Measurements from ENCODE around the gene MAP3K14. TPM values are rescaled to one million over a fixed set of nuclear protein-coding genes. Genes with fewer than 3 reads are reported as not detected.

MAP3K14 gene
- total and polyA plus RNA-seq, 2 of the 4 experiments (the other 2 are of a cell fraction) = 4.1 to 21.7 TPM

GRCh38 chr17:45226576-45226975 is 90.2 kb downstream of the MAP3K14 start:
- H3K9me1 ChIP-seq (ENCODE audit: insufficient read depth, low read length) = peaks cover 24% of the 10 kb centered on the region
- H4K8ac ChIP-seq (ENCODE audit: low read depth in 2 of 2, low read length in 2 of 2) = no peak overlapping the region; a peak in 2 of 4 replicates
- WGBS, 2 experiments (ENCODE audit: extremely low coverage in 2 of 2, insufficient read length in 1 of 2) = no CpG with 5 or more reads among the region's 3 CpGs
- peak overlapping the region; percentile 66; the same call in 2 of the 3 replicates for H2BK15ac ChIP-seq (ENCODE audit: low read depth, low read length)
- H2BK120ac ChIP-seq (ENCODE audit: low read depth, low read length) = peak overlapping the region; percentile 19; the same call in 1 of the 2 replicates
- H3K4ac ChIP-seq (ENCODE audit: low read depth, low read length) = no peak overlapping the region
- peak overlapping the region; percentile 3 for H2AFZ ChIP-seq (replicated peaks; ENCODE audit: low read length, poor library complexity)
- H4K5ac ChIP-seq (ENCODE audit: low read depth, low read length) = no peak overlapping the region
- H2AK5ac ChIP-seq (ENCODE audit: low read depth, low read length) = no peak overlapping the region; the same call in 1 of the 2 replicates
- ATAC-seq (ENCODE audit: low read depth) (no peak), DNase-seq (no peak)
- no peak overlapping the region for H2AK9ac ChIP-seq (replicated peaks; ENCODE audit: low read depth, low read length, poor library complexity)
- intact Hi-C loops (cut with micrococcal nuclease) (no loop called here), dilution Hi-C loops (cut with HindIII; ENCODE audit: low sequenced_read_pairs, unreplicated experiment) (no loop called here), in situ Hi-C loops (cut with MboI; ENCODE audit: low sequenced_read_pairs) (no loop called here)
- no peak overlapping the region for H3K27ac ChIP-seq (ENCODE audit: insufficient read depth, low read length)
- H3K9me3 ChIP-seq (ENCODE audit: control insufficient read depth, insufficient read depth, low read length) = no peaks in the 10 kb centered on the region
- no peak overlapping the region for H2BK5ac ChIP-seq (ENCODE audit: low read depth, low read length, poor library complexity, severe bottlenecking)
- H3K18ac ChIP-seq (ENCODE audit: low read depth, low read length) = no peak overlapping the region
- H3K4me1 ChIP-seq (ENCODE audit: control insufficient read depth, insufficient read depth, low read length) = peaks cover 47% of the 10 kb centered on the region
- H3K23ac ChIP-seq (ENCODE audit: low read depth, low read length) = no peak overlapping the region
- POLR2A ChIA-PET (ENCODE audit: unreplicated experiment) = no interaction called here
- no peak overlapping the region for H3K4me2 ChIP-seq (ENCODE audit: low read depth, low read length)
- no peaks in the 10 kb centered on the region for H4K20me1 ChIP-seq (ENCODE audit: insufficient read depth, low read length)
- TF ChIP-seq CHD1 (IDR thresholded peaks at IDR 0.05; ENCODE audit: low read depth, low read length) = no peak
- no peak for TF ChIP-seq MAZ (IDR thresholded peaks at IDR 0.05; ENCODE audit: borderline replicate concordance, low read depth, low read length)
- TF ChIP-seq, protein P1, sequence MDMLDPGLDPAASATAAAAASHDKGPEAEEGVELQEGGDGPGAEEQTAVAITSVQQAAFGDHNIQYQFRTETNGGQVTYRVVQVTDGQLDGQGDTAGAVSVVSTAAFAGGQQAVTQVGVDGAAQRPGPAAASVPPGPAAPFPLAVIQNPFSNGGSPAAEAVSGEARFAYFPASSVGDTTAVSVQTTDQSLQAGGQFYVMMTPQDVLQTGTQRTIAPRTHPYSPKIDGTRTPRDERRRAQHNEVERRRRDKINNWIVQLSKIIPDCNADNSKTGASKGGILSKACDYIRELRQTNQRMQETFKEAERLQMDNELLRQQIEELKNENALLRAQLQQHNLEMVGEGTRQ (IDR thresholded peaks at IDR 0.05; ENCODE audit: low read depth, low read length) = no peak
- no peak for TF ChIP-seq NFE2L2 (IDR thresholded peaks at IDR 0.05; ENCODE audit: low read depth, low read length)
- no peak for TF ChIP-seq ELK1 (IDR thresholded peaks at IDR 0.05; ENCODE audit: borderline replicate concordance, low read depth, low read length)
- no peak for TF ChIP-seq BHLHE40 (IDR thresholded peaks at IDR 0.05; ENCODE audit: low read depth, low read length)
- no peak for TF ChIP-seq MXI1 (IDR thresholded peaks at IDR 0.05; ENCODE audit: borderline replicate concordance, low read depth, low read length)
- TF ChIP-seq RFX5 (IDR thresholded peaks at IDR 0.05; ENCODE audit: low read depth, low read length) = no peak
- TF ChIP-seq SMC3 (IDR thresholded peaks at IDR 0.05; ENCODE audit: low read depth, low read length) = no peak
- no peak for TF ChIP-seq POLR2A (IDR thresholded peaks at IDR 0.05; ENCODE audit: low read depth, low read length)
- TF ChIP-seq RAD21 (IDR thresholded peaks at IDR 0.05; ENCODE audit: low read length) = no peak
- no peak for TF ChIP-seq CTCF (conservative IDR thresholded peaks at IDR 0.05; ENCODE audit: low read depth, low read length)
- no peak for TF ChIP-seq MAFK (IDR thresholded peaks at IDR 0.05; ENCODE audit: low read depth, low read length)
- TF ChIP-seq FOS (IDR thresholded peaks at IDR 0.05; ENCODE audit: low read depth, low read length) = no peak
- no peak for TF ChIP-seq CEBPB (IDR thresholded peaks at IDR 0.05; ENCODE audit: low read depth, low read length)
- no peak for TF ChIP-seq RCOR1 (IDR thresholded peaks at IDR 0.05; ENCODE audit: insufficient replicate concordance, low read length)
- no peaks in the 10 kb centered on the region for H3K36me3 ChIP-seq (ENCODE audit: control insufficient read depth, insufficient read depth, low read length)
- peak overlapping the region; percentile 54; the same call in 1 of the 2 replicates for H4K91ac ChIP-seq (ENCODE audit: insufficient read depth, low read depth, low read length)
- H3K14ac ChIP-seq (replicated peaks; ENCODE audit: low read depth, low read length) = no peak overlapping the region
- peaks cover 0 to 28% of the 10 kb centered on the region in 2 experiments; a peak in 3 of 4 replicates for H3K79me1 ChIP-seq (ENCODE audit: low read depth in 1 of 2, low read length in 2 of 2)
- no peak overlapping the region for H3K56ac ChIP-seq (ENCODE audit: extremely low read depth, insufficient read depth, low read length)
- no TSS peak for BruUV-seq (replicated peaks)
- peaks cover 5% of the 10 kb centered on the region for H3K27me3 ChIP-seq (ENCODE audit: control insufficient read depth, insufficient read depth, low read length)
- CTCF ChIA-PET = interaction anchor here (0.8 kb wide), 1 partner anchor 10 kb away, joined by 3 read pairs; no protein-coding TSS in a partner anchor
- H3K9ac ChIP-seq (ENCODE audit: low read depth, low read length) = no peak overlapping the region
- no peak overlapping the region for H2BK20ac ChIP-seq (ENCODE audit: low read depth, low read length)
- H3K4me3 ChIP-seq (ENCODE audit: insufficient read depth, low read depth, low read length) = no peak overlapping the region
